Glomerular visceral epithelial cell (primary cell): ENCODE data around the gene TP63.

ENCODE experiments used
- DNase-seq: peaks from one replicate; pipeline ENCODE4 v3.0.0-alpha.2; 2016; ENCODE audit errors: extremely low spot score

Gene TP63

GRCh38 chr3:189776149-189776824 lies 145.1 kb downstream of the TP63 start:
- DNase-seq, result no peak

DNA sequence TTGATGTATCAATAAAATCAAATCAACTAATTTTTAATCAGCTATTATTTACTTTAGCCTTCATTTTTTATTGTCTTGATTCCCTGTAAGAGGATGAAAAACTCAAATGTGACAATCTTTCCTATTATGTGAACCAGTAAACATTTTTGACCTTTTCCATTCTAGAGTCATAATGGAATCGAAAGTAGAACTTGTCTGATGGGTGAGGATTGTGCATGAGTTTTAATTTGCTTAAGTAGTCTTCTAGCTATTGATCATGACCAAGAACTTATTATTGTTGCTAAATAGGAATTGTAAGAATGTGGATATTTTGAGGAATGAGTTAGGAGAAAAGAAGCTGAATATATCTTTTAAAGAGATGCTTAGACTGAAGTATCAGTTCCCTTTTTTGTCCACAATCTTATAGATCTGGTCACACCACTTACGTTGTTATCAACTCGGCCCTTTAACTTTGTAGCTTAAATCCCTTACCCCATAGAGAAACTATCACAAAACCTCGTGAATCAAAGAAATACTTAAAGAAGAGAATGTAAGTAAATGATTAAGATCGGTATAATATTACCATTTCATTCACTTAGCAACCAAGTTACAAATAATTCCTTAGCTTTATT lies 147.3 kb downstream of the TP63 start:
- no peak for DNase-seq

- no peak for DNase-seq
These were observed 148.0 kb downstream of the TP63 start for GRCh38 chr3:189779166-189779565.

DNA sequence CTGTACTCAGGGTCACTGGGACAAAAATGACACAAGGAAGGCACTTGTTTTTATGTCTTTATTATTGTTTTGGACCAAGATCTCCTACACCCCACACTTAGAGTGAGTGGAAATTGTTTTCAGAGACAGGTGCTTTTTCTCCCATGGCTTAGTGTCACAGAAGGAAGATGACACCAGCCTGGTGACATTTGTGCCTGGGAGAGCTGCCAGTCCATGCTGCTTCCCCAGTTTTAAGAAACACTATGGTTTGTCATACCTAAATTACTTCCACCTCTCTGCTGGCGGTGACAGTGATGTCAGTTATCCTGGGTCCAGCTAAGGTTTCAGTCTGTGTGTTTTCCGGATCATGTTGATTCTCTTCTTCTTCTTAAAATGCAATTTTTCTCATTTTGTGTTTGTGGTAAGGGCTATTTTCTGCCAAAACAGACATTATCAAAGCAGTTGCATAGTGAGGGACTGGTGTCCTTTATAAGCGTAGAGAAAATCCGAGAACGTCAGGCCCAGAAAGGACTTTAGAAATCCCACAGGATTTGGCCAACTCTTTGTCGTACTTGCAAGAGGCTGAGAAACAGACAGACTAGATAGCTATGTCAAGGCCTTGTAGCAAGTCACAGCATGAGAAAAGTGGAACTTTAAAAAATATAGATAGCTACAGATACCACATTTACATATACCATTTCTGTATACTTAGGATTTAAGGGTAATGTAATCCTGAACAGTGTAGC lies 149.5 kb downstream of the TP63 start:
- no peak for DNase-seq

DNA sequence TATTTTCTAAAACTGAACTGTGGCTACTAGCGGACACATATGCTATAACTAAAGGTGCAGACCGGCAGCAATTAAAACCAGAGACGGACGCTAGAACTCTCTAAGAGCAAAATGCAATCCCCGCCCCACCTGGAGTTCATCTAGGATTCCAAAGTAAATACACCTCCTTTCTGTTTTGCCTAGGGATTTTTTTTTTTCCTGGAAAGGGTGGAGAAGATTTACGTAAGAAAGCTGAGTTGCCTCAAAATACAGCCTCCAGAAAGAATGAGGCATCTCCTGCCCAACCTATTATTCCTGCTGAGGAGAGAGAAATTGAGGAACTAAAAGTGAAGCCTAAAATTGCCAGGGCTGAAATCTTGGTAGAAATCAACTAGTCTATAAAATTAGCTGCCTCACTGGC lies 150.2 kb downstream of the TP63 start:
- no peak for DNase-seq

DNA sequence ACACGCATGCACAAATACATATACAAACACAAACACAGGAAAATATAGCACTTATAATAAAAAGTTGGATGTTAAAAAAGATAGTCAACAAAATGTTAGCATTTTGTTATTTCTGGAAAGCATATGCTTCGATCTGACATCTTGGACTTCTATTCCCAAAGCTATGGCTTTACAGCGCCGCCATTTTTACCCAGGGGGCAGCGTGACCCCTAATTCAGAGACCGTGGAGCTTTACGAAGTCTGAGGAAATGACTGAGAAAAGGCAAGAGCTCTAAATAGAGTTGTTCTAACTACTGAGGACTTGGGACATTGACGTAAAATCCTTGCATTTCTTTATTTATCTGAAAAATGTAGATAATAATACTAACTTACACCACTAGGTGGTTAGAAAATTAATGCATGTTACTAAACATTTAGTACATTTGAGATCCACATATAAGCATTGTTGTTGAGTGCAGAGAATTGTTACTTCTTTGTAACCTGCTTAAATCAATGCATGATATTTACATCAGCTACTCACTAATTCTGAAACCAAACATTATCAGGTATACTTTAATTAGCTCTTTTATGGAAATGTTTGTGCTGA lies 155.4 kb downstream of the TP63 start:
- no peak for DNase-seq

- DNase-seq, result no peak
These were observed 156.0 kb downstream of the TP63 start for GRCh38 chr3:189787191-189787590.

DNA sequence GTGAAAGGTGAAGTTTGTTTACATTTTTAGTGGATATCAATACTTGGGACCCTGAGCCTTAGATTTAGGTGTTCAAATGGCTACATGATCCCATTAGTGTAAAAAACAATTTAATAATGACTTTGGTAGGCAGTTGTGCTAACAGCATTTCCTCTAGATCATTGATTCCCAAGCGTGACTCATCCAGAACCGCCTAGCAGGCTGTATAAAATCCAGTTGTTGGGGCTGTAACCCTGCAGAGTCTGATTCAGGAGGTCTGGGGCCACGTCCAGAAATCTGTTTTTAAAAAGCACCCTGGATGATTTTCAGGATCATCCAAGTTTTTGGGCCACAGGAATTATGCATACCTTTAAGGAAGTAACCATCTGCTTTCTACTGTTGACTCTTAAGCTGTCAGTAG lies 156.4 kb downstream of the TP63 start:
- no peak for DNase-seq

- no peak for DNase-seq
These were observed 158.2 kb downstream of the TP63 start for GRCh38 chr3:189789432-189789831.

- DNase-seq, result no peak
These were observed 159.5 kb downstream of the TP63 start for GRCh38 chr3:189790658-189791057.

- DNase-seq, result no peak
These were observed 161.1 kb downstream of the TP63 start for GRCh38 chr3:189792046-189792929.

DNA sequence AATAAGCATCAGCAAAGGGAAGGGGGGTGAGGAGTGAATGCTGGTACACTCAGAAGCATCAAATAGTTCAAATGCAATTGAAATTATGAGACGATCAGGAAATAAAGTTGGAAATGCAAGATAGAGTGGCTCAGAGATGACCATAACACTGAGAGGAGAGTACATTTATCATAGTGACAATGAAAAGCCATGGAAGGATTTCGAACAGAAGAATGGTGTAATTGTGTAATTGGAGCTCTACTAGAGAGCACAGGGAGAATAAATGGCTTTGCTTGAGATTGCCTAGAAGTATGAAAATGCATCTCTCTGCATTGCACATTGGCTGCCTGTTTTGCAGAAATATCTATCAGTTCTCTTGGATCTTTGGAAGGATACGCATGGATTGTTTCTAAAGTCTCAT lies 163.3 kb downstream of the TP63 start:
- no peak for DNase-seq

DNA sequence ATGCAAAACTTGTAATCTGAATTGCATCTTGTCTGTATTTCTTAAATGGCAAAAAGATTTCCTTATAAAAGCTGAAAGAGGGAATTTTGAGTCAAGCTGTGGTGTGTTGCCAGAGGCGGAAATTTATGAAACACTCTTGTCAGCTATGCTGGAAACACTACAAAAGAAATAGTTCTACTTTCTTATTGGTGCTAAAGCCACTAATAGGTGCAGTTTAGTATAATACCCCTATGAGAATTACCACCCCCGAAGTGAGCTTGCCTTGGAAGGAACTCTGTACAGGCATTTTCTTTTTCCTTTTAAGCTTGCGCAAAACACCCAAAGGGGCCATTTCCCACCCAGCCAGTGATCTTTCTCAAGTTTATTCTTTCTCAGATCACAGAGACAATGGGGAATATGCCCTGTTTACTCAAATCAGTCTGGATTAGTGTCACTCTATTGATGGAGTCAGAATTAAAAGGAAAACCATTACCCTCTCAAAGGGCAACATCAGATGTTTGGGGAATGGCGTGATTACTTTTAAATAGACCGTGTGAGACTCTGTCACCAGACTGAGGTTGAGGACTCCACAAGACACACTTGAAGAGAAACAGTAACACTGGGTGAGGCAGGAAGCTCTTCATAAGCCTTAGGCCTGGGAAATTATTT lies 166.0 kb downstream of the TP63 start:
- DNase-seq, result no peak

GRCh38 chr3:189799366-189799765 lies 168.2 kb downstream of the TP63 start:
- no peak for DNase-seq

DNA sequence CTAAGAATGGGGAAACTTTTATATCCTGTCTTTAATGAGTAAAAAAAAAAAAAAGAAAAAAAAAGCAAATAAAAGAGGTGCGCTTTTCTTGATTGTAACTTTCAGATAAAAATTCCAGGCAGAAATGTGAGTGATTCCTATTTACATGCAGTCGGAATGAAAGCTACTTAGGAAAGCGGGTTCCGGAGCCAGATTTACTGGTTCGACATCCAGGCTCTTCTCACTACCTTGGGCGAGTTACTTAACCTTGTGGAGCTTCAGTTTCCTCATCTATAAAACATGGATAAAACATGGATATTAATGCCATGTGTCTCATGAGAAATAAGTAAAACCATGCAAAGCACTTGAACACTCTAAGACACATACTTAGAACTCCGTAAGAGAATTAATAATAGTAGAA lies 169.2 kb downstream of the TP63 start:
- DNase-seq, result no peak

GRCh38 chr3:189803254-189803653 lies 172.1 kb downstream of the TP63 start:
- DNase-seq, result no peak

- DNase-seq, result no peak
These were observed 174.3 kb downstream of the TP63 start for GRCh38 chr3:189805375-189806067.

DNA sequence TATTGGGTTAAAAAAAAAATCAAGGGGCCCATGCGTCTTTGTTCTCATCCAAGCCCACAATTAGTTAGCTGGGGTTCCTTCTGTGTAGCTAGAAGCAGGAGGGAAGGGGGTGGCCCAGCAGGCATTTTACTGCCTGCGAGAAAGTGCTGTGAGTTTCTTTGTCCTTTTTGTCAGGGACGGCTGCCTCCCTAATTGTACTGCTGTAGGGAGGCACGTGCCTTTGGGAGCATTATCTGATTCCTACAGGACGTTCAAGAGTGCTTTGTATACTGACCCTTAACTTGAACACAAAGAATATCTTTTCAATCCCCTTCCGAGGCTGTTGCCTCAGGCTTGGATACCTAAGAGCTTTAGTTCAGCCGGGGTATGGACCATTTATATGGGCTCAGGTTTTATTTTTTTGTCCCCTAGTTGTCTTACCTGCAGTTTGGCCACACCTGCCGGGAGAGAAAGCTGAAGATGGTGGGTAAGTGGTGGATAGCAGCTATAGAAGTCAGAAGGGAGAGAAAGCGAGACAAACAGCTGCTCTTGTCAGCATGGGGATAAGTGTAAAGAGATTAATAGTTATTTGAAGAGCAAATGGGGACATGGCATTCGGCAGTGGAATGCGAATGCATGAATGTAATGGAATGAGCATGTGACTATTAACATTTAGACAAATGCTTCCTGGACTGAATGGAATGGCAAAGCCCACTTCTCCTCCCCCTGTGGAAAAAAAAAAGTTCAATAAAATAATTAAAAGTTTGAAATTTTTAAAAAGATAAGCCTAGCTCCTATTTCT lies 175.2 kb downstream of the TP63 start:
- no peak for DNase-seq

DNA sequence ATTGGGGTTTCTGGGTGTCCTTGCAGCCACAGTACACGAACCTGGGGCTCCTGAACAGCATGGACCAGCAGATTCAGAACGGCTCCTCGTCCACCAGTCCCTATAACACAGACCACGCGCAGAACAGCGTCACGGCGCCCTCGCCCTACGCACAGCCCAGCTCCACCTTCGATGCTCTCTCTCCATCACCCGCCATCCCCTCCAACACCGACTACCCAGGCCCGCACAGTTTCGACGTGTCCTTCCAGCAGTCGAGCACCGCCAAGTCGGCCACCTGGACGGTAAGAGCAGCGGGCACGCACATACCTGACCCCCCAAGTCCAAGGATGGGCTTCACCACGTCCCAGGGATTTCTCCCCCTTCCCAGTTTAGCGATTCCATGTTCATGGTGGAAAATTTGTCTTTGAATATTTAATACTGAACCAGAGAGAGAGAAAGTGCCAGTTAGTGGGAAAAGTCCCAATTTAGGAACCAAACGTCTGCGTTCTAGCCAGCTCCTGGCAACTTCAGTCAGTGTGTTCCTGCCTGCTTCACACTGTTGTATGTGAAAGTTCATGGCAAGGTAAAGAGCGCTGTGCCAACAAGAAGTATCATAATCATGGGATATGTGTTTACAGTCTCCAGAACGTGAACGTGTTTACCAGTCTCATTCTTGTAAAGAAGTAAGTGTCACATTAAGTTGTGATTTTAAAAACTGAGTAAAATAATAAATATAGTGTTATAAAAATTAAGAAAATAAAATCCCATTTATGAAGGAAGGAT lies 177.2 kb downstream of the TP63 start:
- no peak for DNase-seq
